HL-60 (cell line): ENCODE data around the gene OTOA.

ENCODE experiments used
- DNase-seq, 2 experiments: peaks; one replicate each; pipeline ENCODE4 v3.0.0-alpha.2; 2010 to 2020; ENCODE audit warnings: low read depth in 1 of 2, low spot score in 1 of 2
- H3K27ac ChIP-seq: fragments of 250-450 bp; sonication (Bioruptor Pico); replicated peaks from 2 replicates; pipeline ENCODE4 v1.5.1; 2020; ENCODE audit warnings: mild to moderate bottlenecking, moderate library complexity
- H3K27me3 ChIP-seq: fragments of 250-450 bp; sonication (Bioruptor Pico); 2 replicates; pipeline ENCODE4 v1.5.1; 2021; ENCODE audit warnings: mild to moderate bottlenecking, moderate library complexity; ENCODE audit not compliant: insufficient read depth, poor library complexity, severe bottlenecking
- H3K4me3 ChIP-seq: replicated peaks from 2 replicates; pipeline ENCODE4 v1.5.1; 2011; ENCODE audit warnings: mild to moderate bottlenecking, control low read depth, low read length; ENCODE audit not compliant: insufficient read depth
- CTCF ChIP-seq: IDR thresholded peaks from one replicate; pipeline ENCODE4 v1.5.1; 2011; ENCODE audit warnings: low read length, control low read depth, inconsistent platforms; ENCODE audit not compliant: insufficient read depth
- GABPA ChIP-seq: IDR thresholded peaks from 2 replicates; pipeline ENCODE4 v1.6.1; 2012; ENCODE audit warnings: low read depth
- POLR2AphosphoS5 ChIP-seq: IDR thresholded peaks from 2 replicates; pipeline ENCODE4 v1.6.1; 2012; ENCODE audit warnings: low read depth
- REST ChIP-seq: IDR thresholded peaks from 2 replicates; pipeline ENCODE4 v1.6.1; 2012; ENCODE audit warnings: low read depth; ENCODE audit not compliant: insufficient replicate concordance
- SPI1 ChIP-seq: IDR thresholded peaks from 2 replicates; pipeline ENCODE4 v1.6.1; 2012; ENCODE audit warnings: low read depth, mild to moderate bottlenecking, borderline replicate concordance

OTOA gene

GRCh38 chr16:21703156-21703555 lies 39.4 kb downstream of the OTOA start:
- Histone ChIP-seq H3K4me3 (no peak overlapping the region), H3K27me3 (peaks cover 2% of the 10 kb centered on the region), H3K27ac (no peak overlapping the region)
- no peak for DNase-seq
- no peak for TF ChIP-seq CTCF
- TF ChIP-seq POLR2AphosphoS5: no peak
- TF ChIP-seq SPI1: no peak
- no peak for TF ChIP-seq REST
- TF ChIP-seq GABPA: no peak

- Histone ChIP-seq H3K4me3 (no peak overlapping the region), H3K27ac (no peak overlapping the region), H3K27me3 (peaks cover 2% of the 10 kb centered on the region)
- DNase-seq: no peak
- TF ChIP-seq SPI1 (no peak), REST (no peak), GABPA (no peak), CTCF (no peak)
Observed at GRCh38 chr16:21703589-21704174, 39.9 kb downstream of the OTOA start.

GRCh38 chr16:21704266-21704665 lies 40.5 kb downstream of the OTOA start:
- Histone ChIP-seq H3K27ac (no peak overlapping the region), H3K27me3 (peaks cover 2% of the 10 kb centered on the region), H3K4me3 (no peak overlapping the region)
- TF ChIP-seq SPI1 (no peak), CTCF (no peak)
- no peak for DNase-seq

- H3K27me3 ChIP-seq: peaks cover 2% of the 10 kb centered on the region
- H3K4me3 ChIP-seq: no peak overlapping the region
- no peak for TF ChIP-seq REST
- TF ChIP-seq CTCF: no peak
- TF ChIP-seq GABPA: no peak
- TF ChIP-seq SPI1: no peak
- no peak for TF ChIP-seq POLR2AphosphoS5
- DNase-seq: no peak
- no peak overlapping the region for H3K27ac ChIP-seq
Observed at GRCh38 chr16:21704733-21705132, 41.0 kb downstream of the OTOA start.
